OCI-LY1 (cell line): ENCODE measurements around the gene IST1.

Source experiments
- H2AFZ ChIP-seq: fragments of 200-600 bp; sonication (generic), shearing (Covaris generic); 2 replicates; pipeline ENCODE4 v1.6.0; 2014; ENCODE audit warnings: antibody characterized with exemption, mild to moderate bottlenecking, low read length
- H3F3A ChIP-seq: fragments of 200-600 bp; sonication (generic), shearing (Covaris generic); 2 replicates; pipeline ENCODE4 v1.6.0; 2014; ENCODE audit warnings: mild to moderate bottlenecking, antibody characterized with exemption, low read length, moderate library complexity; ENCODE audit not compliant: insufficient read depth
- H3K27ac ChIP-seq: fragments of 200-600 bp; sonication (generic); 2 replicates; pipeline ENCODE4 v1.5.1; 2014; ENCODE audit warnings: low read length, mixed run types, mild to moderate bottlenecking, low read depth; ENCODE audit not compliant: poor library complexity, severe bottlenecking
- H3K27me3 ChIP-seq: fragments of 200-600 bp; sonication (generic); 2 replicates; pipeline ENCODE4 v1.6.0; 2014; ENCODE audit warnings: antibody characterized with exemption, mild to moderate bottlenecking, low read length, moderate library complexity; ENCODE audit not compliant: insufficient read depth
- H3K36me3 ChIP-seq: fragments of 200-600 bp; sonication (generic); 2 replicates; pipeline ENCODE4 v1.6.1; 2014; ENCODE audit warnings: mild to moderate bottlenecking, antibody characterized with exemption, low read length, moderate library complexity, mixed read lengths; ENCODE audit not compliant: insufficient read depth
- H3K4me1 ChIP-seq: fragments of 200-600 bp; sonication (generic); 2 replicates; pipeline ENCODE4 v1.5.1; 2014; ENCODE audit warnings: mild to moderate bottlenecking, low read length, moderate library complexity; ENCODE audit not compliant: insufficient read depth, severe bottlenecking
- H3K4me2 ChIP-seq: fragments of 200-600 bp; sonication (generic), shearing (Covaris generic); 2 replicates; pipeline ENCODE4 v1.6.1; 2014; ENCODE audit warnings: low read length
- H3K4me3 ChIP-seq: fragments of 200-600 bp; sonication (generic); 2 replicates; pipeline ENCODE4 v1.5.1; 2014; ENCODE audit warnings: low read length, low read depth, mild to moderate bottlenecking, mixed read lengths; ENCODE audit not compliant: poor library complexity, severe bottlenecking
- H3K79me2 ChIP-seq: fragments of 200-600 bp; shearing (Covaris generic); 2 replicates; pipeline ENCODE4 v1.6.1; 2016; ENCODE audit warnings: mixed run types, low read length, mixed read lengths; ENCODE audit not compliant: insufficient read depth
- H3K9ac ChIP-seq: fragments of 200-600 bp; sonication (generic), shearing (Covaris generic); 2 replicates; pipeline ENCODE4 v1.6.1; 2014; ENCODE audit warnings: mild to moderate bottlenecking, low read length, mixed read lengths
- H3K9me2 ChIP-seq: fragments of 200-600 bp; sonication (generic), shearing (Covaris generic); 2 replicates; pipeline ENCODE4 v1.6.1; 2014; ENCODE audit warnings: low read depth, mild to moderate bottlenecking, low read length, mixed read lengths
- H3K9me3 ChIP-seq: fragments of 200-600 bp; shearing (Covaris generic); 2 replicates; pipeline ENCODE4 v1.6.1; 2014; ENCODE audit warnings: low read length, mixed read lengths
- H4K20me1 ChIP-seq: fragments of 200-600 bp; sonication (generic), shearing (Covaris generic); 2 replicates; pipeline ENCODE4 v1.6.0; 2016; ENCODE audit warnings: mild to moderate bottlenecking, low read length; ENCODE audit not compliant: insufficient read depth
- EZH2 ChIP-seq: fragments of 200-600 bp; sonication (generic), shearing (Covaris generic); IDR thresholded peaks from 2 replicates; pipeline ENCODE4 v1.8.0; 2017; ENCODE audit warnings: borderline replicate concordance, mixed run types, mild to moderate bottlenecking, antibody characterized with exemption, low read length, moderate library complexity, mixed read lengths
- TF ChIP-seq, protein P1 (sequence below): fragments of 200-600 bp; sonication (generic), shearing (Covaris generic); IDR thresholded peaks from 2 replicates; pipeline ENCODE4 v1.5.1; 2017; ENCODE audit warnings: mild to moderate bottlenecking, antibody characterized with exemption, low read length, moderate library complexity, mixed read lengths

IST1 gene

DNA sequence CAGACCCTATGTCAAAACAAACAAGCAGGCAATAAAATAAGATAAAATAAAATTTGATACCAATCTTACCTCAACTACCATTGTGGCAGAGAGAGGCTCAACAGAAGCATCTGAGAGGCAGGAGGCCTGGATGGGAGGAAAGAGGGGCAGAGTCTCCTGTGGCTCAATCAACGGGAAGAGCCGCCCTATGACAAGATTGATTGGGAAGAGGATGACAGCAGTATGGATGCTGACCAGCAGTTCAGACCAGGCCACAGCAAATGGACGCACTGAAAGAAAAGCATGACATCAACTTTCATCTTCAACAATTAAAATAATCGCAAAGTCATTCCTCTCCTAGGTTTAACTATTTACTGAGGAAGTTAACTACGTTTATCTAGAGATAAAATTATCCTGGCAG is 57.5 kb downstream of the IST1 start:
- Histone ChIP-seq H3K4me3 (no peak overlapping the region), H4K20me1 (no peaks in the 10 kb centered on the region)

GRCh38 chr16:71954180-71954579 is 58.8 kb downstream of the IST1 start:
- Histone ChIP-seq H3K9ac (no peak overlapping the region), H3K79me2 (no peaks in the 10 kb centered on the region), H3K9me3 (no peaks in the 10 kb centered on the region), H3K27me3 (no peaks in the 10 kb centered on the region; the same call in 1 of the 2 replicates), H3K4me1 (no peaks in the 10 kb centered on the region), H3K36me3 (no peaks in the 10 kb centered on the region), H3F3A (no peaks in the 10 kb centered on the region), H4K20me1 (no peaks in the 10 kb centered on the region), H3K27ac (no peak overlapping the region), H3K4me3 (no peak overlapping the region), H2AFZ (no peak overlapping the region), H3K9me2 (no peaks in the 10 kb centered on the region), H3K4me2 (no peak overlapping the region)
- TF ChIP-seq, protein P1, sequence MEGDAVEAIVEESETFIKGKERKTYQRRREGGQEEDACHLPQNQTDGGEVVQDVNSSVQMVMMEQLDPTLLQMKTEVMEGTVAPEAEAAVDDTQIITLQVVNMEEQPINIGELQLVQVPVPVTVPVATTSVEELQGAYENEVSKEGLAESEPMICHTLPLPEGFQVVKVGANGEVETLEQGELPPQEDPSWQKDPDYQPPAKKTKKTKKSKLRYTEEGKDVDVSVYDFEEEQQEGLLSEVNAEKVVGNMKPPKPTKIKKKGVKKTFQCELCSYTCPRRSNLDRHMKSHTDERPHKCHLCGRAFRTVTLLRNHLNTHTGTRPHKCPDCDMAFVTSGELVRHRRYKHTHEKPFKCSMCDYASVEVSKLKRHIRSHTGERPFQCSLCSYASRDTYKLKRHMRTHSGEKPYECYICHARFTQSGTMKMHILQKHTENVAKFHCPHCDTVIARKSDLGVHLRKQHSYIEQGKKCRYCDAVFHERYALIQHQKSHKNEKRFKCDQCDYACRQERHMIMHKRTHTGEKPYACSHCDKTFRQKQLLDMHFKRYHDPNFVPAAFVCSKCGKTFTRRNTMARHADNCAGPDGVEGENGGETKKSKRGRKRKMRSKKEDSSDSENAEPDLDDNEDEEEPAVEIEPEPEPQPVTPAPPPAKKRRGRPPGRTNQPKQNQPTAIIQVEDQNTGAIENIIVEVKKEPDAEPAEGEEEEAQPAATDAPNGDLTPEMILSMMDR = no peak

More for the DNA sequence above, 57.5 kb downstream of the IST1 start:
- Histone ChIP-seq H3K9me2 (no peaks in the 10 kb centered on the region), H3K4me1 (no peaks in the 10 kb centered on the region), H3K27ac (no peak overlapping the region), H3K79me2 (no peaks in the 10 kb centered on the region), H3K9me3 (no peaks in the 10 kb centered on the region), H3F3A (no peaks in the 10 kb centered on the region), H3K27me3 (no peaks in the 10 kb centered on the region; the same call in 1 of the 2 replicates), H3K9ac (no peak overlapping the region), H3K4me2 (no peak overlapping the region), H3K36me3 (no peaks in the 10 kb centered on the region), H2AFZ (no peak overlapping the region)
- no peak for TF ChIP-seq EZH2
- TF ChIP-seq, protein P1 = no peak

GRCh38 chr16:71954699-71955195 is 59.4 kb downstream of the IST1 start:
- no peak for TF ChIP-seq EZH2
- TF ChIP-seq, protein P1 = no peak
- no peaks in the 10 kb centered on the region for H3K4me1 ChIP-seq
- H2AFZ ChIP-seq = no peak overlapping the region
- H3K27me3 ChIP-seq = no peaks in the 10 kb centered on the region; the same call in 1 of the 2 replicates
- no peaks in the 10 kb centered on the region for H3K9me2 ChIP-seq
- no peaks in the 10 kb centered on the region for H3F3A ChIP-seq
- H4K20me1 ChIP-seq = no peaks in the 10 kb centered on the region
- no peak overlapping the region for H3K4me2 ChIP-seq
- no peak overlapping the region for H3K9ac ChIP-seq
- H3K36me3 ChIP-seq = no peaks in the 10 kb centered on the region
- H3K9me3 ChIP-seq = no peaks in the 10 kb centered on the region
- H3K79me2 ChIP-seq = no peaks in the 10 kb centered on the region
- H3K27ac ChIP-seq = no peak overlapping the region
- H3K4me3 ChIP-seq = no peak overlapping the region
